Jurkat, Clone E6-1 (cell line): Measurements from ENCODE around the gene ZBP1.

ENCODE experiments used
- DNase-seq: peaks from one replicate; pipeline ENCODE4 v3.0.0-alpha.2; 2011; ENCODE audit warnings: low read depth, low spot score
- H3K4me3 ChIP-seq: 2 replicates; pipeline ENCODE4 v1.5.1; 2011; ENCODE audit warnings: mild to moderate bottlenecking, low read length, control low read depth, moderate library complexity

Gene ZBP1

GRCh38 chr20:57659517-57660180 lies 39.4 kb upstream of the ZBP1 start:
- no peak for DNase-seq
- H3K4me3 ChIP-seq: peak overlapping the region; percentile 38

- H3K4me3 ChIP-seq: peak overlapping the region; percentile 38
- peak; percentile 60 for DNase-seq
Observed at GRCh38 chr20:57658833-57659516, 38.7 kb upstream of the ZBP1 start.

GRCh38 chr20:57658447-57658832 lies 38.2 kb upstream of the ZBP1 start:
- DNase-seq: no peak
- H3K4me3 ChIP-seq: peak overlapping the region; percentile 38

GRCh38 chr20:57657535-57658446 lies 37.6 kb upstream of the ZBP1 start:
- peak; percentile 92 for DNase-seq
- H3K4me3 ChIP-seq: peak overlapping the region; percentile 38

- no peak for DNase-seq
- no peak overlapping the region for H3K4me3 ChIP-seq
Observed at GRCh38 chr20:57656821-57657534, 36.8 kb upstream of the ZBP1 start.

- no peak for DNase-seq
- H3K4me3 ChIP-seq: no peak overlapping the region
Observed at GRCh38 chr20:57656252-57656820, 36.1 kb upstream of the ZBP1 start.

- DNase-seq: no peak
Observed at GRCh38 chr20:57655809-57656155, 35.6 kb upstream of the ZBP1 start.

GRCh38 chr20:57654998-57655808 lies 35.0 kb upstream of the ZBP1 start:
- no peak for DNase-seq
- H3K4me3 ChIP-seq: no peak overlapping the region

More at GRCh38 chr20:57655809-57656155, 35.6 kb upstream of the ZBP1 start:
- H3K4me3 ChIP-seq: no peak overlapping the region

- H3K4me3 ChIP-seq: no peak overlapping the region
- DNase-seq: peak; percentile 64
Observed at GRCh38 chr20:57654363-57654997, 34.3 kb upstream of the ZBP1 start.

GRCh38 chr20:57653910-57654309 lies 33.7 kb upstream of the ZBP1 start:
- H3K4me3 ChIP-seq: no peak overlapping the region
- DNase-seq: no peak

GRCh38 chr20:57653546-57653900 lies 33.3 kb upstream of the ZBP1 start:
- no peak for DNase-seq
- H3K4me3 ChIP-seq: no peak overlapping the region

- H3K4me3 ChIP-seq: no peak overlapping the region
- DNase-seq: no peak
Observed at GRCh38 chr20:57652606-57653545, 32.6 kb upstream of the ZBP1 start.

- H3K4me3 ChIP-seq: no peak overlapping the region
- no peak for DNase-seq
Observed at GRCh38 chr20:57651881-57652605, 31.8 kb upstream of the ZBP1 start.

- no peak for DNase-seq
- H3K4me3 ChIP-seq: no peak overlapping the region
Observed at GRCh38 chr20:57650756-57651483, 30.7 kb upstream of the ZBP1 start.

GRCh38 chr20:57650266-57650665 lies 30.0 kb upstream of the ZBP1 start:
- no peak overlapping the region for H3K4me3 ChIP-seq
- no peak for DNase-seq

GRCh38 chr20:57649617-57650015 lies 29.4 kb upstream of the ZBP1 start:
- no peak overlapping the region for H3K4me3 ChIP-seq
- DNase-seq: no peak
